OCI-LY3 (cell line): ENCODE data around the gene CFAP157.

Experiments used
- H2AFZ ChIP-seq: fragments of 200-600, 300-600 bp; shearing (Covaris generic); 2 replicates; pipeline ENCODE4 v1.6.0; 2014; ENCODE audit warnings: antibody characterized with exemption, low read depth, low read length
- H3K27ac ChIP-seq: fragments of 200-600, 300-600 bp; sonication (generic); 2 replicates; pipeline ENCODE4 v1.5.1; 2014; ENCODE audit warnings: mild to moderate bottlenecking, low read length, moderate library complexity, mixed read lengths
- H3K27me3 ChIP-seq: fragments of 200-600, 300-600 bp; sonication (generic); 2 replicates; pipeline ENCODE4 v1.6.1; 2014; ENCODE audit warnings: low read depth, low read length, mixed read lengths
- H3K36me3 ChIP-seq: fragments of 200-600, 300-600 bp; sonication (generic); replicated peaks from 2 replicates; pipeline ENCODE3; 2014; ENCODE audit warnings: low read depth, low read length, mixed read lengths
- H3K4me1 ChIP-seq: fragments of 300-600, 200-600 bp; sonication (generic); 2 replicates; pipeline ENCODE4 v1.6.1; 2014; ENCODE audit warnings: low read length, mixed read lengths
- H3K4me2 ChIP-seq: fragments of 200-600, 300-600 bp; sonication (generic); 2 replicates; pipeline ENCODE4 v1.6.1; 2014; ENCODE audit warnings: low read length, mixed read lengths
- H3K4me3 ChIP-seq: fragments of 300-600, 200-600 bp; sonication (generic); 2 replicates; pipeline ENCODE4 v1.5.1; 2014; ENCODE audit warnings: antibody characterized with exemption, mild to moderate bottlenecking, low read length, moderate library complexity
- H3K79me2 ChIP-seq: fragments of 300-600, 200-600 bp; shearing (Covaris generic); 2 replicates; pipeline ENCODE4 v1.6.1; 2014; ENCODE audit warnings: mild to moderate bottlenecking, low read length, mixed read lengths
- H3K9ac ChIP-seq: fragments of 300-600, 200-600 bp; shearing (Covaris generic); 2 replicates; pipeline ENCODE4 v1.6.0; 2014; ENCODE audit warnings: mild to moderate bottlenecking, low read length, moderate library complexity
- H3K9me3 ChIP-seq: fragments of 200-600, 300-600 bp; shearing (Covaris generic); 2 replicates; pipeline ENCODE4 v1.6.1; 2014; ENCODE audit warnings: low read length, mixed read lengths; ENCODE audit not compliant: insufficient read depth
- H4K20me1 ChIP-seq: fragments of 200-600, 300-600 bp; sonication (generic); 2 replicates; pipeline ENCODE4 v1.6.1; 2016; ENCODE audit warnings: low read length, mixed read lengths; ENCODE audit not compliant: insufficient read depth
- CTCF ChIP-seq: fragments of 200-600, 300-600 bp; sonication (generic); IDR thresholded peaks from 2 replicates; pipeline ENCODE4 v1.5.1; 2014; ENCODE audit warnings: antibody characterized with exemption, low read length, low read depth
- EZH2phosphoT487 ChIP-seq: fragments of 200-600 bp; shearing (Covaris generic); IDR thresholded peaks from 2 replicates; pipeline ENCODE4 v1.6.1; 2018; ENCODE audit warnings: antibody characterized with exemption, mixed run types, low read depth

The CFAP157 gene

DNA sequence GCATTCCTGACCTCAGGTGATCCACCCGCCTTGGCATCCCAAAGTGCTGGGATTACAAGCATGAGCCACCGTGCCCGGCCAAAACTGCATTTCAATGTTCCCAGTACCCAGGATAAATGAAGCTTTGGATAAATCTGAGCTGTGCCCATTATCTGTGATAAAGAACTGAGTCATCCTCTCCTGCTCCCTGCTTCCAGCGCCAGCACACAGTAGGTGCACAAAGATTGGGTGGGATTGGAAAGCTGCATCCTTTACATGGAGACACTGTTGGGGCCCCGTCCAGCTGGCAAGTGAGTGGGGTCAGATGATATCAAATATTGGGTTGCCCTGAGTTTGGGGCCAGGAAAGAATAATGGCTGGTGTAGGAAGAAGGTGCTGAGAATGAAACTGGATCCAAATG is 54.3 kb downstream of the CFAP157 start:
- Histone ChIP-seq H3K9ac (no peak overlapping the region), H3K4me2 (no peak overlapping the region), H3K9me3 (no peaks in the 10 kb centered on the region), H2AFZ (no peak overlapping the region), H3K27me3 (no peaks in the 10 kb centered on the region), H3K79me2 (no peaks in the 10 kb centered on the region), H3K27ac (no peak overlapping the region), H3K4me1 (no peaks in the 10 kb centered on the region), H4K20me1 (peaks cover 36% of the 10 kb centered on the region), H3K4me3 (no peak overlapping the region), H3K36me3 (peaks cover 27% of the 10 kb centered on the region)
- TF ChIP-seq CTCF: no peak
- TF ChIP-seq EZH2phosphoT487: no peak

- no peak overlapping the region for H3K4me2 ChIP-seq
- peaks cover 38% of the 10 kb centered on the region for H4K20me1 ChIP-seq
- no peaks in the 10 kb centered on the region for H3K4me1 ChIP-seq
- H3K4me3 ChIP-seq: no peak overlapping the region
- H3K27me3 ChIP-seq: no peaks in the 10 kb centered on the region
- peaks cover 29% of the 10 kb centered on the region for H3K36me3 ChIP-seq
- no peaks in the 10 kb centered on the region for H3K9me3 ChIP-seq
- no peak overlapping the region for H3K27ac ChIP-seq
- H3K9ac ChIP-seq: no peak overlapping the region
- no peaks in the 10 kb centered on the region for H3K79me2 ChIP-seq
- H2AFZ ChIP-seq: no peak overlapping the region
- TF ChIP-seq CTCF: no peak
- TF ChIP-seq EZH2phosphoT487: no peak
Measured at GRCh38 chr9:127761491-127761956, 54.7 kb downstream of the CFAP157 start.

- Histone ChIP-seq H3K4me3 (no peak overlapping the region), H3K79me2 (no peaks in the 10 kb centered on the region), H3K9ac (no peak overlapping the region), H3K4me2 (no peak overlapping the region), H2AFZ (no peak overlapping the region), H4K20me1 (peaks cover 42% of the 10 kb centered on the region), H3K27ac (no peak overlapping the region), H3K9me3 (no peaks in the 10 kb centered on the region), H3K4me1 (no peaks in the 10 kb centered on the region), H3K27me3 (no peaks in the 10 kb centered on the region), H3K36me3 (peaks cover 35% of the 10 kb centered on the region)
- no peak for TF ChIP-seq CTCF
- TF ChIP-seq EZH2phosphoT487: no peak
Measured at GRCh38 chr9:127762111-127762676, 55.4 kb downstream of the CFAP157 start.

DNA sequence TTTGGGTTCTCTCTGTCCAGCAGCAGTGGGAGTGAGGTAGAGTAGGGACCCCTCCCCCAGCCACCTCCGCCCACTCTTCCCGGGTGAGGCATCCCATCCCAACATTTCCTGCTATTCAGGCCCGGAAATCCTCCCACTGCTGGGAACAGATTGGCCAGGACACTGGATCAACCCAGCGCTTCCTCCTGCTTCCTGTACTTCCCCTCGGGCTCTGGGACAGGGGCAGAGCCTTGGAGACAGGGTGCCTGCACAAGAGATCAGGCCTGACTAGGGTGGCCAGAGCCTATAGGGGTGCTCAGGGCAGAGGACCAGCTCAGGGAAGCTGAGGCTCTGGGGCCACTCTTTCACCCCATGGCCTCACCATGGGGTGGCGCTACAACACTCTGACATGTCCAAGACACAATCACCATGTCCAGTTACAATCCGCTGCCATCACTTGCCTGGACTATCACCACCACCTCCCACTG is 57.2 kb downstream of the CFAP157 start:
- Histone ChIP-seq H4K20me1 (peaks cover 53% of the 10 kb centered on the region), H3K4me2 (no peak overlapping the region), H3K9ac (no peak overlapping the region), H3K4me1 (no peaks in the 10 kb centered on the region), H3K4me3 (no peak overlapping the region), H3K36me3 (peaks cover 42% of the 10 kb centered on the region), H3K27ac (no peak overlapping the region), H3K27me3 (no peaks in the 10 kb centered on the region), H3K9me3 (no peaks in the 10 kb centered on the region), H2AFZ (no peak overlapping the region), H3K79me2 (peaks cover 3% of the 10 kb centered on the region; the same call in 1 of the 2 replicates)
- peak; percentile 44 for TF ChIP-seq CTCF
- no peak for TF ChIP-seq EZH2phosphoT487
